ENCODE results near the gene ALPI. TPM values are rescaled to one million over a fixed set of nuclear protein-coding genes. Genes with fewer than 3 reads are reported as not detected.

Gene ALPI
- total and polyA plus RNA-seq, 9 of the 15 experiments (the other 6 are each of a cell fraction or from before 2014, with no cell fraction given), result not detected

DNA sequence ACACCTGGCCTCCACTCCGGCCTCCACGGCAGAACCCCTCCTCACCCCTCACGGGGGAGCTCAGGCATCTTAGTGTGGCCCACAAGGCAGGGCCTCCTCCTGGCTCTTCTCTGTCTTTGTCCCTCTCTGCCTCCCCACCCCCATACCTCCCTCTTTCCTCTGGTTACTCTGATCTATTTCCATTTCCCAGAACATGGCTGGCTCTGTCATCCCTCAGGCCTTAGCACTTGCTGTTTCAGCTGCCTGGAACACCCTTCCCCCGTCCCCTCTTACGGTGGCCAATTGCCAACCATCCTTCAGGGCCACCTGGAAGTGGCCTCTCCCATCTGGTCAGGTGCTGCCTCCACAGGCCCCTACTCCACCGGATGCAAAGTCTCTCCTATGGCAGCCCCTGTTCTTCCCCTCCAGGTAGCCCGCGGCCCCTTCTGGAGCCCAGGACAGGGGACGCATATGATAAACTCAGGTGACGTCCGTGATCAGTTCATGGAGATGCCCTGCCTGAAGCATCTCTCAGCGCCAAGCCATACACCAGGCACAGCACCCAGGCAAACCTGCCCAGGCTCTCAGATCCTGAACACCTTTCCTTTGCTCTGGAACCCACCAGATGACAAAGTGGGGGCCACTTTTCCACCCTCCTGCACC is 35.3 kb downstream of the ALPI start:
- in situ Hi-C loops (cut with MboI) (no loop called here), intact Hi-C loops (cut with micrococcal nuclease) (no loop called here)
- no TSS peak for BruUV-seq (replicated peaks)
- WGBS (ENCODE audit: insufficient coverage, low coverage, missing lambda C conversion rate), result 4% methylated on average over 8 of the region's 12 CpGs
- TF ChIP-seq, protein P1, sequence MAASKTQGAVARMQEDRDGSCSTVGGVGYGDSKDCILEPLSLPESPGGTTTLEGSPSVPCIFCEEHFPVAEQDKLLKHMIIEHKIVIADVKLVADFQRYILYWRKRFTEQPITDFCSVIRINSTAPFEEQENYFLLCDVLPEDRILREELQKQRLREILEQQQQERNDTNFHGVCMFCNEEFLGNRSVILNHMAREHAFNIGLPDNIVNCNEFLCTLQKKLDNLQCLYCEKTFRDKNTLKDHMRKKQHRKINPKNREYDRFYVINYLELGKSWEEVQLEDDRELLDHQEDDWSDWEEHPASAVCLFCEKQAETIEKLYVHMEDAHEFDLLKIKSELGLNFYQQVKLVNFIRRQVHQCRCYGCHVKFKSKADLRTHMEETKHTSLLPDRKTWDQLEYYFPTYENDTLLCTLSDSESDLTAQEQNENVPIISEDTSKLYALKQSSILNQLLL (CRISPR knock-in tag; IDR thresholded peaks at IDR 0.05; ENCODE audit: borderline replicate concordance), result no peak
- FAIRE-seq (no peak), ATAC-seq (no peak), DNase-seq (ENCODE audit: extremely low read depth in 1 of 4, low spot score in 3 of 4) (no peak)
- H3K4me1 ChIP-seq (replicated peaks in 1 of 2; ENCODE audit: control insufficient read depth in 2 of 2, insufficient read depth in 2 of 2, low read length in 2 of 2), result no peaks in the 10 kb centered on the region
- H3K9me1 ChIP-seq (ENCODE audit: control insufficient read depth, insufficient read depth, low read length), result no peaks in the 10 kb centered on the region
- H3K9ac ChIP-seq (ENCODE audit: insufficient read depth in 1 of 2, low read depth in 2 of 2, low read length in 2 of 2), result no peak overlapping the region
- H3K4me3 ChIP-seq, result no peak overlapping the region
- no peaks in the 10 kb centered on the region for H3K79me2 ChIP-seq (ENCODE audit: control insufficient read depth, insufficient read depth, low read length)
- no peak overlapping the region for H2AFZ ChIP-seq (ENCODE audit: low read depth, low read length)
- H3K27ac ChIP-seq (ENCODE audit: extremely low read depth, low read depth, low read length), result no peak overlapping the region
- no peaks in the 10 kb centered on the region for H3K36me3 ChIP-seq (ENCODE audit: control insufficient read depth, insufficient read depth, low read length)
- CTCF ChIA-PET (ENCODE audit: low intra/inter-chr PET ratio), result no interaction called here
- POLR2A ChIA-PET, result no interaction called here
- no peaks in the 10 kb centered on the region for H3K9me3 ChIP-seq (replicated peaks; ENCODE audit: control insufficient read depth, insufficient read depth, low read depth, low read length)
- H3K27me3 ChIP-seq (ENCODE audit: control insufficient read depth in 2 of 2, insufficient read depth in 2 of 2, low read length in 2 of 2), result peaks cover 0 to 33% of the 10 kb centered on the region in 2 experiments; a peak in 2 of 5 replicates
- H4K20me1 ChIP-seq (replicated peaks; ENCODE audit: control insufficient read depth, insufficient read depth, low read length), result no peaks in the 10 kb centered on the region
- H3K4me2 ChIP-seq (ENCODE audit: insufficient read depth, low read length), result no peak overlapping the region

DNA sequence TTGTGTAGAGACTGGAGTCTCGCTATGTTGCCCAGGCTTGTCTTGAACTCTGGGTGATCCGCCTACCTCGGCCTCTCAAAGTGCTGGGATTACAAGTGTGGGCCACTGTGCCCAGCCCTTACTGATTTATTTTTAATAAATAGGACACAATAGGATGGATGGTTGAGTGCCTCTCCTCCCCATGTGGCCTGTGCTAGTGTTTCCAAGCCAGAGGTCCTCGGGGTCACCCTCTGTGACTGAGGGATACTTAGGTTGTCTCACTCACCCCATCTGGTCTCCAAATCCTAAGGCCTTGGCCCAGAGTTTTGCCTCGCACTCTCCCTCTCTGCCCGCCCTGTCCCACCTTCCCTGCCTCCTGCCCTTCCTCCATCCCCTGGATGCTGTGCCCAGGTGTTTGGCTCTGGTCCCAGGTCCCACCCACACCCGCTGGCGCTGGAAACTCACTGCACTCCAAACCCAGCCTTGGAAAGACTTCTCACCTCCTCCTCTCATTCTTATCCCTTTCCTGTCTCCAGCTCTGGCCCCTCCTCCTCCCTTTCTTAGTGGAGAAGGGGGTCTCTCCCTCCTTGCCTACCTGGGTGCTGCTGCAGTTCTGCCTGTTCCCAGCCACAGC is 36.4 kb downstream of the ALPI start:
- Histone ChIP-seq H3K9ac (ENCODE audit: insufficient read depth in 1 of 2, low read depth in 2 of 2, low read length in 2 of 2) (no peak overlapping the region), H3K4me2 (ENCODE audit: insufficient read depth, low read length) (no peak overlapping the region), H3K9me3 (replicated peaks; ENCODE audit: control insufficient read depth, insufficient read depth, low read depth, low read length) (no peaks in the 10 kb centered on the region), H3K27ac (ENCODE audit: extremely low read depth, low read depth, low read length) (no peak overlapping the region), H3K4me1 (replicated peaks in 1 of 2; ENCODE audit: control insufficient read depth in 2 of 2, insufficient read depth in 2 of 2, low read length in 2 of 2) (no peaks in the 10 kb centered on the region), H2AFZ (ENCODE audit: low read depth, low read length) (no peak overlapping the region), H3K4me3 (no peak overlapping the region), H3K27me3 (ENCODE audit: control insufficient read depth in 2 of 2, insufficient read depth in 2 of 2, low read length in 2 of 2) (peaks cover 0 to 33% of the 10 kb centered on the region in 2 experiments; a peak in 2 of 5 replicates), H3K36me3 (ENCODE audit: control insufficient read depth, insufficient read depth, low read length) (no peaks in the 10 kb centered on the region), H3K9me1 (ENCODE audit: control insufficient read depth, insufficient read depth, low read length) (no peaks in the 10 kb centered on the region), H3K79me2 (ENCODE audit: control insufficient read depth, insufficient read depth, low read length) (no peaks in the 10 kb centered on the region), H4K20me1 (replicated peaks; ENCODE audit: control insufficient read depth, insufficient read depth, low read length) (no peaks in the 10 kb centered on the region)
- FAIRE-seq, result no peak
- intact Hi-C loops (cut with micrococcal nuclease) (no loop called here), in situ Hi-C loops (cut with MboI) (no loop called here)
- ChIA-PET POLR2A (no interaction called here), CTCF (ENCODE audit: low intra/inter-chr PET ratio) (no interaction called here)
- ATAC-seq, result no peak
- WGBS (ENCODE audit: insufficient coverage, low coverage, missing lambda C conversion rate), result 4% methylated on average over 8 of the region's 8 CpGs
- no peak for TF ChIP-seq HDGF (IDR thresholded peaks at IDR 0.05)
- no peak for TF ChIP-seq GATAD2B (IDR thresholded peaks at IDR 0.05; ENCODE audit: borderline replicate concordance)
- TF ChIP-seq PRPF4 (IDR thresholded peaks at IDR 0.05; ENCODE audit: insufficient read depth, low read depth, low read length, poor library complexity, severe bottlenecking), result no peak
- TF ChIP-seq, protein P2, sequence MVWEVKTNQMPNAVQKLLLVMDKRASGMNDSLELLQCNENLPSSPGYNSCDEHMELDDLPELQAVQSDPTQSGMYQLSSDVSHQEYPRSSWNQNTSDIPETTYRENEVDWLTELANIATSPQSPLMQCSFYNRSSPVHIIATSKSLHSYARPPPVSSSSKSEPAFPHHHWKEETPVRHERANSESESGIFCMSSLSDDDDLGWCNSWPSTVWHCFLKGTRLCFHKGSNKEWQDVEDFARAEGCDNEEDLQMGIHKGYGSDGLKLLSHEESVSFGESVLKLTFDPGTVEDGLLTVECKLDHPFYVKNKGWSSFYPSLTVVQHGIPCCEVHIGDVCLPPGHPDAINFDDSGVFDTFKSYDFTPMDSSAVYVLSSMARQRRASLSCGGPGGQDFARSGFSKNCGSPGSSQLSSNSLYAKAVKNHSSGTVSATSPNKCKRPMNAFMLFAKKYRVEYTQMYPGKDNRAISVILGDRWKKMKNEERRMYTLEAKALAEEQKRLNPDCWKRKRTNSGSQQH (CRISPR knock-in tag; IDR thresholded peaks at IDR 0.05), result no peak
- TF ChIP-seq JUNB (CRISPR knock-in tag; conservative IDR thresholded peaks at IDR 0.05), result no peak
- TF ChIP-seq TFAM (CRISPR knock-in tag; conservative IDR thresholded peaks at IDR 0.05), result no peak
- no peak for TF ChIP-seq RFX7 (CRISPR knock-in tag; IDR thresholded peaks at IDR 0.05)
- no peak for DNase-seq (ENCODE audit: extremely low read depth in 1 of 4, low spot score in 3 of 4)
- BruUV-seq (replicated peaks), result no TSS peak

Data from K562 (cell line).